ENCODE results near the gene HBP1. TPM values are rescaled to one million over a fixed set of nuclear protein-coding genes. Genes with fewer than 3 reads are reported as not detected.

HBP1 gene
- total and polyA plus RNA-seq, 2 of the 8 experiments (the other 6 are each of a cell fraction or from before 2014, with no cell fraction given): 28.9 to 29.2 TPM

- DNase-seq (ENCODE audit: low read depth in 1 of 2, low spot score in 2 of 2) (no peak), FAIRE-seq (no peak)
- no peak overlapping the region for H3K9ac ChIP-seq (replicated peaks in 1 of 4; ENCODE audit: extremely low read depth in 1 of 4, low read depth in 3 of 4, low read length in 3 of 4)
- H3K23me2 ChIP-seq (ENCODE audit: low read depth, low read length): no peaks in the 10 kb centered on the region
- no peaks in the 10 kb centered on the region for H3K9me3 ChIP-seq (ENCODE audit: insufficient read depth in 2 of 2, low read depth in 1 of 2, low read length in 1 of 2)
- H3K79me2 ChIP-seq (ENCODE audit: control insufficient read depth in 1 of 2, insufficient read depth in 2 of 2, low read length in 2 of 2): no peaks in the 10 kb centered on the region
- no peak overlapping the region for H2AFZ ChIP-seq (ENCODE audit: low read length)
- H3K79me1 ChIP-seq (ENCODE audit: low read depth, low read length): no peaks in the 10 kb centered on the region
- no peak overlapping the region for H2BK5ac ChIP-seq (ENCODE audit: low read depth, low read length)
- peaks cover 0 to 6% of the 10 kb centered on the region in 2 experiments for H4K20me1 ChIP-seq (replicated peaks in 1 of 2; ENCODE audit: control insufficient read depth in 1 of 2, insufficient read depth in 2 of 2, low read length in 2 of 2)
- WGBS, 2 experiments (ENCODE audit: extremely low coverage in 1 of 2, insufficient coverage in 1 of 2, insufficient read length in 1 of 2, insufficient replicate concordance in 2 of 2, low coverage in 1 of 2, low lambda C conversion rate in 2 of 2, missing lambda C conversion rate in 1 of 2): 92% methylated on average over 3 of the region's 3 CpGs; no CpG with 5 or more reads in 1 of the 2 experiments
- H4K8ac ChIP-seq (ENCODE audit: extremely low read depth, insufficient read depth, low read length): no peak overlapping the region
- H3K4me2 ChIP-seq (ENCODE audit: insufficient read depth in 1 of 2, low read depth in 2 of 2, low read length in 2 of 2): no peak overlapping the region
- no peak overlapping the region for H3K18ac ChIP-seq (ENCODE audit: extremely low read depth, low read length)
- ChIA-PET CTCF (ENCODE audit: partially characterized antibody) (interaction anchor here (0.6 to 1.9 kb wide), 4 partner anchors 9 to 13 kb away, joined by 3 to 6 read pairs (median 3); no protein-coding TSS in a partner anchor), POLR2A (ENCODE audit: partially characterized antibody) (no interaction called here)
- H3K4me3 ChIP-seq (ENCODE audit: extremely low read depth in 1 of 4, insufficient read depth in 2 of 4, low read depth in 3 of 4, low read length in 4 of 4): no peak overlapping the region
- H3K23ac ChIP-seq (ENCODE audit: insufficient read length): no peak overlapping the region
- no peaks in the 10 kb centered on the region for H3K27me3 ChIP-seq (replicated peaks in 1 of 4; ENCODE audit: control insufficient read depth in 3 of 4, extremely low read depth in 1 of 4, insufficient read depth in 3 of 4, low read length in 3 of 4)
- H3K27ac ChIP-seq (ENCODE audit: low read depth, low read length): no peak overlapping the region
- H2BK12ac ChIP-seq (ENCODE audit: low read depth, low read length): no peak overlapping the region
- no peak overlapping the region for H2BK120ac ChIP-seq (replicated peaks; ENCODE audit: low read depth, low read length)
- no peak overlapping the region for H2BK20ac ChIP-seq (ENCODE audit: low read length)
- no peak overlapping the region for H3K4ac ChIP-seq (replicated peaks; ENCODE audit: insufficient read length, low read depth, low read length)
- H3K36me3 ChIP-seq (ENCODE audit: control insufficient read depth in 2 of 4, insufficient read depth in 4 of 4, low read length in 3 of 4): peaks cover 0 to 23% (median 4%) of the 10 kb centered on the region in 4 experiments; a peak in 7 of 8 replicates
- no peaks in the 10 kb centered on the region for H3K4me1 ChIP-seq (replicated peaks in 1 of 4; ENCODE audit: control insufficient read depth in 3 of 4, insufficient read depth in 4 of 4, low read length in 3 of 4)
- H3K56ac ChIP-seq (replicated peaks; ENCODE audit: insufficient read length, low read depth, low read length): no peak overlapping the region
- H4K91ac ChIP-seq (replicated peaks; ENCODE audit: insufficient read length, low read length): no peak overlapping the region
- H4K5ac ChIP-seq (ENCODE audit: insufficient read length, low read depth, low read length): no peak overlapping the region
- H2AK5ac ChIP-seq (ENCODE audit: low read depth, low read length): no peak overlapping the region
- no peak overlapping the region for H2BK15ac ChIP-seq (ENCODE audit: low read length)
- H3K14ac ChIP-seq (ENCODE audit: insufficient read length): no peak overlapping the region
- no peak for TF ChIP-seq SIN3A (conservative IDR thresholded peaks at IDR 0.05 in 1 of 2, IDR thresholded peaks at IDR 0.05 in 1 of 2; ENCODE audit: low read depth in 1 of 2, low read length in 2 of 2)
- no peak for TF ChIP-seq CBX8 (IDR thresholded peaks at IDR 0.05; ENCODE audit: borderline replicate concordance, low read depth, low read length)
- TF ChIP-seq ASH2L (IDR thresholded peaks at IDR 0.05; ENCODE audit: low read length): no peak
- TF ChIP-seq SP1 (IDR thresholded peaks at IDR 0.05; ENCODE audit: low read depth, low read length): no peak
- no peak for TF ChIP-seq PHF8 (conservative IDR thresholded peaks at IDR 0.05; ENCODE audit: low read depth, low read length)
- no peak for TF ChIP-seq RXRA (IDR thresholded peaks at IDR 0.05; ENCODE audit: insufficient read depth, low read depth, low read length)
- TF ChIP-seq HDAC2 (IDR thresholded peaks at IDR 0.05; ENCODE audit: borderline replicate concordance in 1 of 2, low read depth in 2 of 2, low read length in 2 of 2): no peak
- no peak for TF ChIP-seq CTCF (IDR thresholded peaks at IDR 0.05; ENCODE audit: control extremely low read depth in 1 of 3, insufficient read depth in 1 of 3, low read depth in 1 of 3, low read length in 3 of 3)
- TF ChIP-seq EZH2 (IDR thresholded peaks at IDR 0.05; ENCODE audit: low read depth, low read length, severe bottlenecking): no peak
- no peak for TF ChIP-seq TCF12 (IDR thresholded peaks at IDR 0.05; ENCODE audit: low read depth, low read length)
Observed at GRCh38 chr7:107206706-107207105, 37.9 kb downstream of the HBP1 start.

Data from H1 (cell line).